ENCODE measurements around the gene WNT3. TPM values are rescaled to one million over a fixed set of nuclear protein-coding genes. Genes with fewer than 3 reads are reported as not detected.
"Not testable (repeated sequence)": the region's sequence is repeated elsewhere in the genome, so short reads cannot be mapped to it uniquely, and the experiment has no call there.

Gene WNT3
- total RNA-seq, 1 experiment from 2014 or later: 6.1 TPM

GRCh38 chr17:46764000-46764708, 54.3 kb downstream of the WNT3 start:
- Mint-ChIP-seq H3K27ac (ENCODE audit: unreplicated experiment) (no peak overlapping the region), H3K27me3 (ENCODE audit: unreplicated experiment) (no peaks in the 10 kb centered on the region), H3K4me1 (ENCODE audit: low read depth, unreplicated experiment) (peaks cover 2% of the 10 kb centered on the region), H3K36me3 (ENCODE audit: insufficient read depth, unreplicated experiment) (peaks cover 8% of the 10 kb centered on the region), H3K4me3 (ENCODE audit: low read depth, unreplicated experiment) (no peak overlapping the region), H3K9me3 (ENCODE audit: low read depth, unreplicated experiment) (no peaks in the 10 kb centered on the region)
- no peak for TF ChIP-seq CTCF (IDR thresholded peaks at IDR 0.05; ENCODE audit: unreplicated experiment)
- intact Hi-C loops (cut with micrococcal nuclease; ENCODE audit: unreplicated experiment): no loop called here
- CTCF ChIA-PET: no interaction called here
- BruUV-seq (replicated peaks): no TSS peak
- no peak for DNase-seq

- Mint-ChIP-seq H3K9me3 (ENCODE audit: low read depth, unreplicated experiment) (no peaks in the 10 kb centered on the region), H3K27me3 (ENCODE audit: unreplicated experiment) (no peaks in the 10 kb centered on the region), H3K4me3 (ENCODE audit: low read depth, unreplicated experiment) (no peak overlapping the region), H3K36me3 (ENCODE audit: insufficient read depth, unreplicated experiment) (peaks cover 8% of the 10 kb centered on the region), H3K4me1 (ENCODE audit: low read depth, unreplicated experiment) (no peaks in the 10 kb centered on the region), H3K27ac (ENCODE audit: unreplicated experiment) (no peak overlapping the region)
- no peak for DNase-seq
- TF ChIP-seq CTCF (IDR thresholded peaks at IDR 0.05; ENCODE audit: unreplicated experiment): no peak
- CTCF ChIA-PET: no interaction called here
- BruUV-seq (replicated peaks): no TSS peak
- intact Hi-C loops (cut with micrococcal nuclease; ENCODE audit: unreplicated experiment): no loop called here
Observed at GRCh38 chr17:46763416-46763815, 55.1 kb downstream of the WNT3 start.

GRCh38 chr17:46759141-46759540, 59.4 kb downstream of the WNT3 start:
- intact Hi-C loops (cut with micrococcal nuclease; ENCODE audit: unreplicated experiment): no loop called here
- Mint-ChIP-seq H3K4me1 (ENCODE audit: low read depth, unreplicated experiment) (no peaks in the 10 kb centered on the region), H3K36me3 (ENCODE audit: insufficient read depth, unreplicated experiment) (peaks cover 15% of the 10 kb centered on the region), H3K9me3 (ENCODE audit: low read depth, unreplicated experiment) (no peaks in the 10 kb centered on the region), H3K27me3 (ENCODE audit: unreplicated experiment) (no peaks in the 10 kb centered on the region), H3K27ac (ENCODE audit: unreplicated experiment) (no peak overlapping the region), H3K4me3 (ENCODE audit: low read depth, unreplicated experiment) (no peak overlapping the region)
- CTCF ChIA-PET: no interaction called here
- TF ChIP-seq CTCF (IDR thresholded peaks at IDR 0.05; ENCODE audit: unreplicated experiment): no peak
- no peak for DNase-seq
- BruUV-seq (replicated peaks): no TSS peak

- no peaks in the 10 kb centered on the region for H3K9me3 Mint-ChIP-seq (ENCODE audit: low read depth, unreplicated experiment)
- intact Hi-C loops (cut with micrococcal nuclease; ENCODE audit: unreplicated experiment): no loop called here
- no TSS peak for BruUV-seq (replicated peaks)
- TF ChIP-seq CTCF (IDR thresholded peaks at IDR 0.05; ENCODE audit: unreplicated experiment): no peak
- no peak overlapping the region for H3K27ac Mint-ChIP-seq (ENCODE audit: unreplicated experiment)
- peaks cover 15% of the 10 kb centered on the region for H3K36me3 Mint-ChIP-seq (ENCODE audit: insufficient read depth, unreplicated experiment)
- CTCF ChIA-PET: interaction anchor here (0.6 to 1.3 kb wide), 2 partner anchors 7 to 77 kb away, joined by 4 to 7 read pairs; no protein-coding TSS in a partner anchor
- H3K4me1 Mint-ChIP-seq (ENCODE audit: low read depth, unreplicated experiment): no peaks in the 10 kb centered on the region
- H3K4me3 Mint-ChIP-seq (ENCODE audit: low read depth, unreplicated experiment): no peak overlapping the region
- no peak for DNase-seq
- no peaks in the 10 kb centered on the region for H3K27me3 Mint-ChIP-seq (ENCODE audit: unreplicated experiment)
Observed at GRCh38 chr17:46758614-46759013, 59.9 kb downstream of the WNT3 start.

- peaks cover 15% of the 10 kb centered on the region for H3K36me3 Mint-ChIP-seq (ENCODE audit: insufficient read depth, unreplicated experiment)
- H3K4me1 Mint-ChIP-seq (ENCODE audit: low read depth, unreplicated experiment); intact Hi-C loops (cut with micrococcal nuclease; ENCODE audit: unreplicated experiment); H3K27ac Mint-ChIP-seq (ENCODE audit: unreplicated experiment); DNase-seq; H3K27me3 Mint-ChIP-seq (ENCODE audit: unreplicated experiment); H3K4me3 Mint-ChIP-seq (ENCODE audit: low read depth, unreplicated experiment); H3K9me3 Mint-ChIP-seq (ENCODE audit: low read depth, unreplicated experiment); BruUV-seq (replicated peaks): not testable (repeated sequence)
- CTCF ChIA-PET: interaction anchor here (0.7 to 1.3 kb wide), 4 partner anchors 8 to 78 kb away, joined by 4 to 7 read pairs (median 4); no protein-coding TSS in a partner anchor
Observed at GRCh38 chr17:46757588-46757987, 60.9 kb downstream of the WNT3 start.
